Esophagus mucosa (tissue), 1 donor: ENCODE data around the gene TJAP1. TPM values are rescaled to one million over a fixed set of nuclear protein-coding genes. Genes with fewer than 3 reads are reported as not detected.
"Not testable (repeated sequence)": the region's sequence is repeated elsewhere in the genome, so short reads cannot be mapped to it uniquely, and the experiment has no call there.

Experiments
- ATAC-seq: fragments of 200-7000 bp; cut with Tn5 transposase; one replicate; pipeline ENCODE4 v1.9.1; 2020
- total RNA-seq: library from RNA; stranded (reverse); gene quantifications from one replicate; pipeline ENCODE4 v1.2.4, GENCODE V29; 2023
- donor health status: DM: yes; HTN: yes; CAD: no.

The TJAP1 gene
- total RNA-seq, 1 donor from 2014 or later: 8.9 TPM

DNA sequence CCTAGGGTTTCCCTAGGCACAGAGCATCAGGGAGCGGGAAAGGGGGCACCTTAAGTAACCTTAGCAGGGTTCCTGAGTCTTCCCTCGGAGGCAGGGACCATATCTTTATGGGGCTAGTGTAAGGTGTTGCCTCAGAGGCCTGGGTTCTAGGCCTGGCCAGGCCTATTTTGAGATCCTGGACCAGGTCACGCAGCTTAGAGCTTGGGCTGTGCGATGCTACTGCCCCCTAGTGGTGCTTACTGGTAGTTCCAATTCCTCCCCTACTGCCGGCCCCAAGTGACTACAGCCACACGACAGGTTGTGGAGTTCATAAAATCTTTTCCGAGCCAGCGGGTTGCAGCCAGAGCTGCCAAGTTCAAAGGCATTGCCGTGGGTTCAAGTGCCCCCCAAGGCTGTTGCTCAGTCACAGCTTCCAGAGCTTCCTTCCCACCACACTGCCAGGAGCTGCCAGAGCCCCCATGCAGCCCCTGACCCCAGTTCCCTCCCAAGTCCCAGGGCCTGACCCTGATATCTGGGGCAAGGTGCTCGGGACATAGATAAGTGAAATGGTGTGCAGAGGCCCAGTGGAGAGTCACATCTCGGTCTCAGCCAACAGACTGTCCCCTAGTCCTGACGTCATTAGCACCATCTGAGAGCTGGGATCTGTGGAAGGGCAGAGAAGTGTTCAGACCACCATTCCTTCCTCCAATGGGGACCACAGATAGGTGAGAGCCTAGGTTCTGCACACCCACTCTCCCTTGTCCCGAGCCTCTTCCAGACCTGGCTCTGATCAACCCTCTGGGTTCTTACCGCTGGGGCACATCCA is 29.5 kb downstream of the TJAP1 start:
- peak; percentile 63 for ATAC-seq

DNA sequence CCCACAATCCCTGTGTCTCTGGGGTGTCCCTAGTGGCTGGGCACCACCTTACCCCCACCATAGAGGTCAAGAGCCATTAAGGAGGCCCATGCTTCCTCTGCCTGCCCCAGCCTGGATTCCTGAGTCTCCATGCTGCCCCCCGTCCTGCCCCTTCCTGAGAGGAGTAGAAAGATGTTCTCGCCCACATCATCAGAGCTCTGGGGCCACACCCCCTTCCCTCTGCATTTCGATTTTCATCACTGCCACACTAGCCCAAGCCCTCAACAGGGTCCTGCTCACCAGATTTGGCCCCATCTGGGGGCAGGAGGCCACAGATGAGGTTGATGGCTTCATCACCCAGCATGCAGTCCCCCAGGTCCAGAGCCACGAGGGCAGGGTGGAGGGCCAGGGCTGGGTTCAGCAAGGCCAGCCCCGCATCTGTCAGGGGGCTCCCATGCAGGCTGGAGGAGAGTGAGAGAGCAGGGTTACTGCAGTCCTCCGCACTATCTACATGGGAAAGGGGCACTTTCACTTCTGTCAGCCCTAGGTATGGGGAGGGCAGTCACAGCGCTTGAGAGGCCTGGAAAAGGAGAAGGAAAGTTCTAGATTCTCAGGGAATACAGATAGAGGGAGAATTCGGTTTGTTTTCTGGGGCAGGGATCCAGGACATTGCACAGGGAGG is 31.2 kb downstream of the TJAP1 start:
- ATAC-seq: no peak

DNA sequence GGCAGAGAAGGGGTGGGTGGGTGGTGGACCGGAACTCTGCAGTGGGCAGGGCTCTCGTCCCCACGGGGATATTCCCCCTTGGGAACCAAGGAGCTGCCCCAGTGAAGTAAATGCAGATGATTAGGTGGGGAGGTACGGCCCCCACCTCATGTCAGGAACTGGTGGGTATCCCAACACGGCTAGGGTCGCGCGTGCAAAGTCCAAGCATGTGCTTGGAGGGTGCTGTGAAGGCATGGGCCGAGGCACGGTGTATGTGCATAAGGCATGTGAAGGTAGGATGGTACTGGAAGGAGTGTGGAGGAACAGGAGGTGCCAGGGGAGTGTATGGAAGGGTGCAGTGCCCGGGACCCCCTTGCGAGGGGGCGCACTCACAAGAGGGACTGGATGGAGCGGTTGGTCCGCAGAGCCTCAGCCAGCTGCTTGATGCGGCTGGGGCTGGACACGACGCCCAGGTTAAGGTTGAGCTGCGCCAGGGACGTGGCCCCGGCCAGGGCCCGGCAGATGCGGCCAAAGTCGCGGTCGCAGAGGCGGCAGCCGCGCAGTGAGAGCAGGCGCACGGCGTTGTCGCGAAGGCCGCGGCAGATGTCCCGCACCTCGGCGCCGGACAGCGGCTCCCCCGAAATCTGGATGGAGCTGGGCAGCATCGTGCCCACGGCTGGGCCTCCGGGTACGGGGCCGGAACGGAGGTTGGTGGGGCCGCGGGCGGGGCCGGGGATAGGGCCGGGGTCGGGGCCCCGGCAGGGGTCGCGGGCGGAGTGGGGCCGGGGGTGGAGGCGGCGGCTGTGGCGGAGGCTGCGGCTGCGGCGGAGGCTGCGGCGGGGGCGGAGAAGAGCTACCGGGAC is 32.0 kb downstream of the TJAP1 start:
- peak; percentile 4 for ATAC-seq

DNA sequence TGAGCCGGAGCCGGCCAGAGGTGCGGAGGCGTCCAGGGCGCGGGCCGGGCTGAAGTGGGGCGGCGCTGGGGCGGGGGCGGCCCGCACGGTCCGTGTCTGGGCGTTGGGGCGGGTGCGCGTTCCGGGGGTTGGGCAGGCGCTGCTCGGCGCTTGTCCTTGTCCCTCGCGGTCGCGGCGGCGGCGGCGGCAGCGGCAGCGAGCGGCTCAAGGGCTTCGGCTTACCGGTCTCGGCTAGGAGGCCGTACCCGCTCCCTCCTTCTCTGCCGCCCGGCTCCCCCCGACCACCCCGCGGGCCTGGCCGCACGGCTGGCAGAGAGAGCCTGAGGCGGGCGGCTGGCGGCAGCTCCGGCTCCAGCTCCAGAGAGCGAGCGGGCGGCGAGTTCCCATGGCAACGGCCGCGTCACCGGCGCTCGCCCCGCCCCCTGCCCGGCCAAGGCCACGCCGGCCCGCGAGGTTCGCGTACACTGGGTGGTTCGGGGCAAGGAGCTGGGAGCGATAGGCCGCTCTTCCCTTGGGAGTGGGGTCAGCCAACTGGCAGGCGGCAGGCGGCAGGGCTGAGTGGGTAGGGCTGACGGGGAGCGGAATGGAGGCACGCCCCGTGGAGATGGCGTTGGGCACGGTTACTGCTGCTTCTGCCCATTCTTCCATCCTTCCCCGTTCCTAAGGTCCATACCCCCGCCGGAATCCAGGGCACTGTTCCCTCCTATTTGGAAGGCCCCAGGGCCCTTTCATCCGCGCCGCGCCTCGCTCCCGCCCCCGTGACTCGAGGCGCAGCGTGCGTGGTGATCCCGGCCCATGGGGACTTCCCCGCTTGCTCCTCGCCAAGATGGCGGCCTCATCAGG is 32.8 kb downstream of the TJAP1 start, which contains the start of gene LRRC73:
Gene LRRC73 (minus strand): TSS at position 363 of the 843 bp plus-strand sequence. CDS start 561 bp downstream, outside the sequence.
- peak; percentile 77 for ATAC-seq

DNA sequence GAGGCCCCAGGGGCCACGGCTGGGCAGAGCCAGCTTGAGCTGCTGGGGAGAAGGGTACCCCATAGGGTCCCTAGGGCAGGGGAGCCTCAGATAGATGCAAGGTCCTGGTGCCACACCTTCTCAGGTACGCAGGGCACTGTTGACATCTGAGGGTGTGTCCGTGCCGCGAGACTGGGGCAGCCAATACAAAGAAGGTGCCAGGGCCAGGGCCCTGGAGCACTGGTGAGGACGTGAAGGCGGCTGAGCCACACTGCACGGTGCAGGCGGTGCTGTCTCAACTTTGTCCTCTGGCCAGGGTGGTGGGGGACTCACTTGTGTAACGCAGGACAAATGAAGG is 33.4 kb downstream of the TJAP1 start:
- ATAC-seq: peak; percentile 45

DNA sequence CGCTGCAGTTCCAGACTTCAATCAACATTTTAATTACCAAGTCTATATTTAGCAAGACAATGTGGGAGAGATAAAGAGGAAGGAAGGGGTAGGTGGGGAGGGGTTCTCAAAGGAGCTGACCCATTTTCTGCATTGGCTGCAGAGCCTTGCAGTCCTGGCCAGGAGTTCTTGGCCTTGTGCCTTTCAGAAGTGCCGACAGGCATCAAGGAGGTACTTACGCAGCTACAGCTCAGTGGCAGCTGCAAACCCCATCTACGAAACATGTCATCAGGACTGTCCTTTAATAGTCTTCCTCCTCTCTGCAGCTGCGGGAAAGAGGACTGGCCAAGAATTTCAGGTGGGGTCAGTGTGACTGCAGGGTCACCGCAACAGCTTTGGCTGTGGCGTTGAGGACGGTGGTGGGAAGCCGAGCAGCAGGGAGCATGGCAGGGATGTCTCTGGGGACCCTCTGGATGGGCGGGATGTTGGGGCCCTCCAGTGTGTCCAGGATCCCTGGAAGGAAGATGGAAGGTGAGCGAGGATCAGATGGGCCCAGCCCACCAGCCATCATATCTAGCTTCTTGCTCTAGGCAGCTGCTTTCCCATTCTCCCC is 34.5 kb downstream of the TJAP1 start:
- no peak for ATAC-seq

DNA sequence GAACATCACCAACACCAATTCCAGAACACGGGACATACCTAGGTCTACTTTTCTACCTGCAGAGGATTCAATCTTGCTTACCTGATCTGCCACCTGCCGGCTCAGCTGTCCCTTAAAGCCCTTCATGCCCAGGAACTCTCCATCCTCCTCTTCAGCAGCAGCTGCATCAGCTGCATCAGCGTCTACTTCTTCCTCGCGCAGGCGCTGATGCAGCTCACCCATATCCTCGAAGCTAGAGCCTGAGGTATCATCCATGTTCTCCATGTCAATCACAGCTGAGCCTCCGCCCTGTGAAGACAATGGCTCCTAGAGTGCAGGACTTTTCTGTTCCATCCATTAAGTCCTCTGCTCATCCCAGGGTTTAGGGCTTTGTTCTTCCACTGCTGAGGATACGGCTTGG is 38.4 kb downstream of the TJAP1 start:
- ATAC-seq: no peak

DNA sequence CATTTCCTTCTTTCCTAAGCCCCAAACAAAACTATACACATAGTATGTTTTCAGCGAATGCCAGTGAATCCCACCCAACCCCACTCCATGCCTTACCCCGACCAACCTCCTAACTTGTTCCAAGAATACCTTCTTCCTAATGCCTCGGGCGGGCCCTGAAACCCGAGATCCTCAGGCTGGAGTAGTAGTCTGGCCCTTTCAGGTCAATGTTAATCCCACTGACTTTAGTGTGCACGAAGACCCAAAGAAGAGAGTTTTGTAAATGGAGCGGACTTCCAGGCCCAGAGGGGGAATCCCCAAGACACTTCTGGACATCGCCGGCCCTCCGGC is 39.0 kb downstream of the TJAP1 start:
- ATAC-seq: peak; percentile 7

DNA sequence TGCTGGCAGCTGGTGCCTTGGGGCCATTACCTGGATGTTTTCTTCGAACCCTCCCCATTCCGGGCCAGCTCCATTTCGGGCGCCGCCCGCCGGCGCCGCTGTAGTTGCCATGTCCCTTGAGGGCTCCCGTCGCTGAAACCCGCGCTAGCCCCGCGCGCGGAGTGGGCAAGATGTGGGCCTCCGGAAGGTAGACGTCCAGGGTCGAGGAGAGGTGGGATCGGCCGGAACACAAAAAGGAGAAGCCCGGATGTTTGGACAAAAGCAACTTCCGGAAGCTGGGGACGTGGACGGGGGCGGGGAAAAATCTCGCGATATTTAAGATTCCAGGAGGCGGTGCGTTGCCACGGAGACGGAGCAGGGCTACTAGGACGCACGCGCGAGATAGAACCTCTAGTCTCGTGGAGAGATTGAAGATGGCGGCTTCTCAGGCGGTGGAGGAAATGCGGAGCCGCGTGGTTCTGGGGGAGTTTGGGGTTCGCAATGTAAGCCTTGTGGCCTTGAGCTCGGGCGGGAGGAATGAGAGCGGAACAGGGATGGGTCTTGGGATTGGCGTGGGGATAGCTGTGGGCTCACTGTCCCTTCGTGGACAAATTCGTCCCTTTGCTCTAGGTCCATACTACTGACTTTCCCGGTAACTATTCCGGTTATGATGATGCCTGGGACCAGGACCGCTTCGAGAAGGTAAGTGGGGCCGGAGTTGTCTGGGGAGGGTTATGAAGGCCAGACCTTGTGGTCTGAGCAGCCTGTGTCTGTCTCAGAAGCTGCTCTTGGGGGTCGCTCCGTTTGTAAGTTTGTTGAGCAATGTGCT is 39.5 kb downstream of the TJAP1 start, which contains the start of the genes POLR1C and YIPF3:
Gene POLR1C (plus strand): TSS at position 393 of the 808 bp plus-strand sequence. CDS start 21 bp downstream, at position 414.
Gene YIPF3 (minus strand): TSS at position 230 of the 808 bp plus-strand sequence. CDS start 119 bp downstream, at position 111.
- ATAC-seq: peak; percentile 93

DNA sequence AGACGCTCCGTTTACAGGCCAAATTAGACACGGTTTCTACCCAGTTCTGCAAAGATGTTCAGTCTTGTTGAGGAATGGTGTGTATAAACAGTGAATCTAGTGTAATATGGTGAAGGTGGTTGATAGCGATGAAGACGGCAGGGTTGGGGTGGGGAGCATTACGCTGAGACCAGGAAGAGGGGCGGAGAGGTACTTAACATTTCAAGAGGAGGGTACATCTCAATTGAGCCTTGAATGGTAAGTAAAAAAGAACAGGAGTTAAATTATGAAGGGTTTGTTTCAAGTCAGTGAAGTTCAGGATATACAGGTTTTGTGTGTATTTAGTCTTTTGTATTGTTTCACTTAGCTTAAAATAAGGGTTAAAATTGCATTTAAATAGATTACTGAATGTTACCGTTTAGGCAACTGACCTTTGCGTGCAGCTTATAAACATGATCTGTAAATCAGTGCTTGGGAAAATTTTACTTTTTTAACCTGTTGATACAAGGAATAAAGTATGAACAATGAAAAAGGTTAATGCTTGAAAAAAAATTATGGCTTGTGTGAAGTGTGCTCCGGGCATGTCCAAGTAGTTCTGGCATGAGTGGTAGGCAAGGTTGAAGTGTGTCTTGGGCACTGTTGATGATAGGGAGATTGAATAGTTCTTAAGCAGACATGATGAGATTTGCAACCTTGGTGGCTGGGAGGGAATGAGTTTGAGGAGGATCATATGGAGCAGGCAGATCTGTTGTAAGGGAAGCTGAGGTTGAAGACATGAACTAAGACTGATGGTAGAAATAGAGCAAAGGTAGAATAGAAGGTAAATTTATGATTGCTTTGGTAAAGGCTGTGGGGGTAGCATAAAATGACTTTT is 40.4 kb downstream of the TJAP1 start:
- ATAC-seq: no peak

DNA sequence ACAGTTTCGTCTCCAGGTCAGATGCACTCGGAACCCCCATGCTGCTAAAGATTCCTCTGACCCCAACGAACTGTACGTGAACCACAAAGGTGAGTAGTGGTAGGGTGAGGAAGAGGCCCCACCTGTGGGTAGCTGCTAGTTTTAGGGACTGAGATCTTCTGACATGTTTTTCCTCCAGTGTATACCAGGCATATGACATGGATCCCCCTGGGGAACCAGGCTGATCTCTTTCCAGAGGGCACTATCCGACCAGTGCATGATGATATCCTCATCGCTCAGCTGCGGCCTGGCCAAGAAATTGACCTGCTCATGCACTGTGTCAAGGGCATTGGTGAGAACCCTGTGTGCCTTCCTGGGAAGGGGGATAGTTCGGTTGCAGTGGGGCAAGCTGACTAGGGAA is 42.7 kb downstream of the TJAP1 start:
- no peak for ATAC-seq

DNA sequence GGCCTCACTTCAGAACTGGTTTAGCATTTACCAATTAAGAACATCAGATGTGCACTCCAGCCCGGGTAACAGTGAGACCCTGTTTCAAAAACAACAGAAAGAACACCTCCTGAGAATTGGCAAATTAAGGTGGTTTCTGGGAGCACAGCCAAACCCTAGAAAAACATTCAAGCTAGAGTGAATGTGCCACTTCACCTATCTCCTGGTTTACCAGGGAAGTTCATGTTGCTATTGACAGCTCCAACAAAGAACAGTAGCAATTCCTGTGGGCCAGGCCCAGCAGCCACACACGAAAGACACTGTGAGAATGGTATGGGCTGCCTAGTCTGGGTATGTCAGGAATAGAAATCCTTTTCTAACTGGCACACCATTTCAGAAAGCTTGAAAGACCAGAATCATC is 44.5 kb downstream of the TJAP1 start:
- no peak for ATAC-seq

DNA sequence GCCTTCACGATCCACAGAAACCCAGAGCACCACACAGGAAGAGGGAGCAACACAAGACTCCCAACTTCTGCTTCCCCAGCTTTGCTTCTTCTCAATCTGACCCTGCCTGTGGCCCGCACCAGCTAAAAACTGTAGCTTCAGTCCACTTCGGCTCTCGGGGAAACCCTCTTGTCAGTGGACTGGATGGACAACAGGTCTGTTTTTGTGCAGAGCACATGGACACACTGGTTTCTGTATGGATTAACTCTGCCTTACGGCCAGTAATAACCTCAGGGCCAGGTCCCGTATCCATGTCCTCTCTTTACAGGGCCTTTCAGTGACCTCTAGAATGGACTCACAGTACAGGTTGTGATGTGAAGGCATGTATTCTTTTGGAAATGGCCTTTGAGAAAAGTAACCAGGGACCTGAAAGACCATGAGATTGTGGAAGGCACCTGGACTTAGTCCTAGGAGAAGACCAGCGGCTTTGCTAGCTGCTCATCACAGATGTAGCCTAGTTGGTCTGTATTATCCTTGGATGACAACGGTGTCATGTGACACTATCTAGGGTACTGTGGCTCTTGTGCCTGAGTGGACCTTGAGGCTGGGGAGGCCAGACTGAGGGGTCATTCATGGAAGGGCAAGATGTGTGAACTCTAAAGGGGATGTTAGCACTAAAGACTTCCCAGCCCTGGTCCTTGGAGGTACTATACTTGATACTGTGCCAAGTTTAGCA is 45.3 kb downstream of the TJAP1 start:
- ATAC-seq: peak; percentile 8

DNA sequence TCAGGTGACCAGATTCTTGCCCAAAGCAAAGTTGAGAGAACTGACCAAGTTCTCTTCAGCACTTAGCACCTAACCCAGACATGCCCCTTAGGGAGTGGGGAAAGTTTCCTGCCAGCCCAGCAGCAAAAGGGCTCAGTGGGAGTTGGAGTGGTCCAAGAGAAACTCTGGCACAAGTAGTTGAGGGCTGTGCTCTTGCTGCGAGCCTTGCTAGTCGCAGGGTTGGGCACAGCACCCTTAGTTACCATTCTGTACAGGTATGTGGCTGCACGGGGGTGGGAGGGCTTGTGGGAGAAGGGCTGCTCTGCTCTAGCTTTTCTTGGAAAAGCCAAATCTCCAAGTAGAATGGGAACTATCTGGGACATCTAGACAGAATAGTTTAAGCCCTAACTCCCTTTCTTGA is 45.9 kb downstream of the TJAP1 start:
- ATAC-seq: no peak

DNA sequence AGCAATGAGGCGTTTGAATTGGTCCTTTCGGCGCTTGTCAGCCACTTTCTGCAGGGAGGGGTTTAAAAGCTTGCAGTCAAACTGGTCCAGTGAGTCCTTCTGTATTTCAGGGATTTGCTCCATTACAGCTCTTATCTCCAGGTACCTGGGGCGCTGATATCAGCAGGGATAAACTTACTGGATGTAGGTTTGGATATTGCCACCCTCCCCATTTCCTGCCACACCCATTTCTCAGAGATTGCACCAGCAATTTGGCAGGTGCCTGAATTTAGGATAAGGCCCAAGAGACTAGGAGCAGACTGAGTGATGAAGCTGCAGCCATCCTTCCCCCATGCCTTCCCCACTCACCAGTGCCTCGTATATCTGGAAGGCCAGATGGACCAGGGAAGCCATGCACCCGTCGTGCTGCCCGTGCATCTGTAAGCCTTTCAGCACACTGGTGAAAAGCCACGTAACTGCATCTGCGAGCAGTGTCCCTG is 47.2 kb downstream of the TJAP1 start:
- ATAC-seq: no peak

DNA sequence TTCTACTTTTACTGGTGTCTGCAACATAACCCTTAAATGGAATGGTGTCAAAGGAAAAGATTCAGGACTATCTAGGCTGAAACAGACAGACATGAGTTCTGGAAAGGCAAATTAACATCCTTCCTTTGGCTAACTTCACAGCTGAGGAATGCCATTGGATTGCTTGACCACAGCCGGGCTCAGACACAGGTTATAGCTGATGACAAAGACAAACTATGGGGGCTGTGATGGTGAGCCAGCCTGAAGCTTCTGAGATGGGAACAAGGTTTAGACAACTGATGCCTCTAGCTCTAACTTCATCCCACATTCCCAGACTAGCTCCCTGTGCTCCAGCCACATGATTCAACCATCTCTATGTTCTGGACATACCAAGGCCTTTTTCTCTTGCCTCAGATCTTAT is 54.8 kb downstream of the TJAP1 start:
- ATAC-seq: no peak

DNA sequence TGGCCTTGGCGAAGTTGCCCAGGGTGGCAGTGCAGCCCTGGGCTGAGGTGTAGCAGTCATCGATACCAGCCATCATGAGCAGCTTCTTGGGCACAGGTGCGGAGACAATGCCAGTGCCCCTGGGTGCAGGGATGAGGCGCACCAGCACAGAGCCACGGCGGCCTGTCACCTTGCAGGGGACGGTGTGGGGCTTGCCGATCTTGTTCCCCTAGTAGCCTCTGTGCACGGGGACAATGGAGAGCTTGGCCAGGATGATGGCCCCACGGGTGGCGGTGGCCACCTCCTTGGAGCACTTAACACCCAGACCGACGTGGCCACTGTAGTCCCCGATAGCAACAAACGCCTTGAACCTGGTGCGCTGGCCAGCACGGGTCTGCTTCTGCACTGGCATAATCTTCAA is 61.6 kb downstream of the TJAP1 start:
- ATAC-seq: not testable (repeated sequence)

DNA sequence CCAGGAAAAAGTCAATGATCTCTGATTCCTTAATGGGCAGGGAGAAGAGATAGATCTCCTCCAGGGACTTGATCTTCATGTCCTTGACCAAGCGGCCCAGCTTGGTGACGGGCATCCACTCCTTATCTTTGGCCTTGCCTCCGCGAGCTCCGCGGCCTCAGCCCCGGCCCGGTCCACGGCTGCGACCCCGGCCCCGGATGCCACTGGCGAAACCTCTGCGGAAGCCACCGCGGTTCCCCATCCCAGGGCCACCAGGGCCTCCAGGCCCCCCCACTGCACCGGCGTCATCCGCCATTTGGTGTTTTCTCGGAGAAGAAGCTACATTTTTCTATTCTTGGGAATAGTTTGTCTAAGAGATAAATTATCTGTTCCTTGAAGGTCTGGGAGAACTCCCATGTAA is 62.0 kb downstream of the TJAP1 start:
- not testable (repeated sequence) for ATAC-seq

DNA sequence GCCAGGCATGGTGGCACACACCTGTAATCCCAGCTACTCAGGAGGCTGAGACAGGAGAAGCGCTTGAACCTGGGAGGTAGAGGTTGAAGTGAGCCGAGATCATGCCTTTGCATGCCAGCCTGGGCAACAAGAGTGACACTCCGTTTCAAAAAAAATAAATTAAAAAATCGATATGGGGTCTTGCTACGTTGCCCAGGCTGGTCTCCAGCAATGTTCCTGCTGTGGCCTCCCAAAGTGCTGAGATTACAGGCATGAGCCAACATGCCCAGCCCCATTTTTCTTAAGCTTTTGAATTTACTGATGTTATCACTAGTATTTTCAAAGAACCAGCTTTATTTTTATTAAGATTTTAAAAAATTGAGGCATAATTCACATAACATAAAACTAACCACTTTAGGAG is 63.1 kb downstream of the TJAP1 start:
- ATAC-seq: no peak
